HepG2 (cell line): ENCODE results near the gene MRPL51. TPM values are rescaled to one million over a fixed set of nuclear protein-coding genes. Genes with fewer than 3 reads are reported as not detected.

Experiments used
- HMGA1 ChIP-seq: sonication (generic); formaldehyde crosslinking; conservative IDR thresholded peaks from 2 replicates; pipeline ENCODE4 v1.4.0; 2020; ENCODE audit warnings: missing genetic modification reagents
- HNF1A ChIP-seq, 2 experiments: sonication (generic) in 1 of 2; formaldehyde crosslinking in 1 of 2; IDR thresholded peaks; 2 replicates each; pipeline versions ENCODE4 v1.4.0 to v1.6.1; 2016 to 2020; ENCODE audit warnings: borderline replicate concordance in 1 of 2, low read depth in 1 of 2, mild to moderate bottlenecking in 1 of 2, missing genetic modification reagents in 1 of 2
- NCOR1 ChIP-seq: fragments of 200-600 bp; sonication (generic); IDR thresholded peaks from 2 replicates; pipeline ENCODE4 v1.7.0; 2017; ENCODE audit warnings: antibody characterized with exemption, low read length, borderline replicate concordance
- NR2F2 ChIP-seq: IDR thresholded peaks from 2 replicates; pipeline ENCODE4 v1.6.1; 2012; ENCODE audit warnings: low read depth, inconsistent platforms, borderline replicate concordance
- REXO4 ChIP-seq: sonication (generic); formaldehyde crosslinking; IDR thresholded peaks from 2 replicates; pipeline ENCODE4 v1.8.0; 2022; ENCODE audit warnings: missing genetic modification reagents, mild to moderate bottlenecking, borderline replicate concordance
- SRSF9 ChIP-seq: fragments of 200-400 bp; formaldehyde crosslinking; IDR thresholded peaks from 2 replicates; pipeline ENCODE4 v1.6.1; 2018; ENCODE audit warnings: borderline replicate concordance, mild to moderate bottlenecking, low read depth, low read length; ENCODE audit not compliant: insufficient read depth, poor library complexity, severe bottlenecking
- STAT6 ChIP-seq: sonication (generic); formaldehyde crosslinking; IDR thresholded peaks from 2 replicates; pipeline ENCODE4 v1.4.0; 2020; ENCODE audit warnings: missing genetic modification reagents, mild to moderate bottlenecking, borderline replicate concordance
- ZBTB20 ChIP-seq: sonication (generic); formaldehyde crosslinking; IDR thresholded peaks from 2 replicates; pipeline ENCODE4 v1.8.1; 2023; ENCODE audit warnings: missing genetic modification reagents, low read depth, mild to moderate bottlenecking, borderline replicate concordance
- ZFAT ChIP-seq: sonication (generic); formaldehyde crosslinking; conservative IDR thresholded peaks from 2 replicates; pipeline ENCODE4 v1.8.1; 2023; ENCODE audit warnings: missing genetic modification reagents, inconsistent platforms
- ZIK1 ChIP-seq: sonication (generic); formaldehyde crosslinking; IDR thresholded peaks from 2 replicates; pipeline ENCODE4 v1.5.0; 2020; ENCODE audit warnings: mild to moderate bottlenecking, low read depth, missing genetic modification reagents, borderline replicate concordance
- ZNF557 ChIP-seq: sonication (generic); formaldehyde crosslinking; IDR thresholded peaks from 2 replicates; pipeline ENCODE4 v1.4.0; 2020; ENCODE audit warnings: missing genetic modification reagents
- ZNF589 ChIP-seq: sonication (generic); formaldehyde crosslinking; conservative IDR thresholded peaks from 2 replicates; pipeline ENCODE4 v1.8.0; 2022; ENCODE audit warnings: mild to moderate bottlenecking, moderate library complexity, missing genetic modification reagents
- ZNF607 ChIP-seq: sonication (generic); formaldehyde crosslinking; IDR thresholded peaks from 2 replicates; pipeline ENCODE4 v1.5.1; 2020; ENCODE audit warnings: missing genetic modification reagents, mild to moderate bottlenecking, borderline replicate concordance
- polyA plus RNA-seq, 8 experiments: library from polyadenylated mRNA; depleted of rRNA in 3 of 8; stranded (reverse) in 7 of 8; unstranded in 1 of 8; fragments of >200 nt; fragmentation: Illumina TruSeq in 4 of 8; extraction: Trizol in 4 of 8; gene quantifications; 2 replicates each; pipeline versions ENCODE4 v1.2.1 to v1.2.3, GENCODE V29; 2011 to 2016; ENCODE audit warnings: low read depth in 4 of 8, missing spikeins in 1 of 8, mixed read lengths in 1 of 8; ENCODE audit not compliant: insufficient read depth in 1 of 8
- total RNA-seq, 5 experiments: library from RNA; depleted of rRNA; stranded (reverse); fragments of >200 nt; fragmentation: Illumina TruSeq; extraction: Trizol; gene quantifications; 2 replicates each; pipeline ENCODE4 v1.2.3, GENCODE V29; 2016; ENCODE audit warnings: low read depth in 1 of 5
- TF ChIP-seq, protein P1 (sequence below): sonication (generic); formaldehyde crosslinking; IDR thresholded peaks from 2 replicates; pipeline ENCODE4 v1.9.0; 2021; ENCODE audit warnings: missing genetic modification reagents, mild to moderate bottlenecking, borderline replicate concordance
- TF ChIP-seq, protein P2 (sequence below): sonication (generic); formaldehyde crosslinking; conservative IDR thresholded peaks from 2 replicates; pipeline ENCODE4 v1.4.0; 2020; ENCODE audit warnings: missing genetic modification reagents

MRPL51 gene
- total and polyA plus RNA-seq, 2 of the 13 experiments (the other 11 are each of a cell fraction or from before 2014, with no cell fraction given), result 64.8 to 278 TPM

GRCh38 chr12:6532051-6532926, 39.2 kb upstream of the MRPL51 start (continued):
- TF ChIP-seq HNF1A (IDR thresholded peaks at IDR 0.05; ENCODE audit: low read depth) (no peak), HNF1A (CRISPR knock-in tag; IDR thresholded peaks at IDR 0.05; ENCODE audit: borderline replicate concordance) (peak; percentile 32; the same call in 1 of the 2 replicates), ZIK1 (CRISPR knock-in tag) (0 out of 2 replicates have a peak, but pooled peaks have one; percentile 40), NR2F2 (no peak), HMGA1 (CRISPR knock-in tag) (no peak), ZNF607 (CRISPR knock-in tag) (no peak), REXO4 (CRISPR knock-in tag) (peak; percentile 64; the same call in 1 of the 2 replicates), STAT6 (CRISPR knock-in tag) (no peak), SRSF9 (no peak), NCOR1 (peak; percentile 85), ZFAT (CRISPR knock-in tag) (no peak), ZNF589 (CRISPR knock-in tag) (peak; percentile 54; the same call in 1 of the 2 replicates), ZNF557 (0 out of 2 replicates have a peak, but pooled peaks have one; percentile 15), ZBTB20 (CRISPR knock-in tag) (peak; percentile 78; the same call in 1 of the 2 replicates)
- TF ChIP-seq, protein P1, sequence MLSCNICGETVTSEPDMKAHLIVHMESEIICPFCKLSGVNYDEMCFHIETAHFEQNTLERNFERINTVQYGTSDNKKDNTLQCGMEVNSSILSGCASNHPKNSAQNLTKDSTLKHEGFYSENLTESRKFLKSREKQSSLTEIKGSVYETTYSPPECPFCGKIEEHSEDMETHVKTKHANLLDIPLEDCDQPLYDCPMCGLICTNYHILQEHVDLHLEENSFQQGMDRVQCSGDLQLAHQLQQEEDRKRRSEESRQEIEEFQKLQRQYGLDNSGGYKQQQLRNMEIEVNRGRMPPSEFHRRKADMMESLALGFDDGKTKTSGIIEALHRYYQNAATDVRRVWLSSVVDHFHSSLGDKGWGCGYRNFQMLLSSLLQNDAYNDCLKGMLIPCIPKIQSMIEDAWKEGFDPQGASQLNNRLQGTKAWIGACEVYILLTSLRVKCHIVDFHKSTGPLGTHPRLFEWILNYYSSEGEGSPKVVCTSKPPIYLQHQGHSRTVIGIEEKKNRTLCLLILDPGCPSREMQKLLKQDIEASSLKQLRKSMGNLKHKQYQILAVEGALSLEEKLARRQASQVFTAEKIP (CRISPR knock-in tag), result no peak
- TF ChIP-seq, protein P2, sequence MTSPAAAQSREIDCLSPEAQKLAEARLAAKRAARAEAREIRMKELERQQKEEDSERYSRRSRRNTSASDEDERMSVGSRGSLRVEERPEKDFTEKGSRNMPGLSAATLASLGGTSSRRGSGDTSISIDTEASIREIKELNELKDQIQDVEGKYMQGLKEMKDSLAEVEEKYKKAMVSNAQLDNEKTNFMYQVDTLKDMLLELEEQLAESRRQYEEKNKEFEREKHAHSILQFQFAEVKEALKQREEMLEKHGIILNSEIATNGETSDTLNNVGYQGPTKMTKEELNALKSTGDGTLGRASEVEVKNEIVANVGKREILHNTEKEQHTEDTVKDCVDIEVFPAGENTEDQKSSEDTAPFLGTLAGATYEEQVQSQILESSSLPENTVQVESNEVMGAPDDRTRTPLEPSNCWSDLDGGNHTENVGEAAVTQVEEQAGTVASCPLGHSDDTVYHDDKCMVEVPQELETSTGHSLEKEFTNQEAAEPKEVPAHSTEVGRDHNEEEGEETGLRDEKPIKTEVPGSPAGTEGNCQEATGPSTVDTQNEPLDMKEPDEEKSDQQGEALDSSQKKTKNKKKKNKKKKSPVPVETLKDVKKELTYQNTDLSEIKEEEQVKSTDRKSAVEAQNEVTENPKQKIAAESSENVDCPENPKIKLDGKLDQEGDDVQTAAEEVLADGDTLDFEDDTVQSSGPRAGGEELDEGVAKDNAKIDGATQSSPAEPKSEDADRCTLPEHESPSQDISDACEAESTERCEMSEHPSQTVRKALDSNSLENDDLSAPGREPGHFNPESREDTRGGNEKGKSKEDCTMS (CRISPR knock-in tag), result no peak
